GM18868 (cell line): Measurements from ENCODE around the gene MAP3K2.

ENCODE experiments used
- ATAC-seq: cut with Tn5 transposase; IDR thresholded peaks from one replicate; pipeline ENCODE4 v1.9.1; 2021; ENCODE audit warnings: mild to moderate bottlenecking, moderate library complexity; ENCODE audit not compliant: unreplicated experiment

The MAP3K2 gene

GRCh38 chr2:127308586-127309138 lies 79.1 kb downstream of the MAP3K2 start:
- ATAC-seq: no peak

GRCh38 chr2:127305990-127306585 lies 81.7 kb downstream of the MAP3K2 start:
- no peak for ATAC-seq

- ATAC-seq: no peak
Observed at GRCh38 chr2:127302168-127302567, 85.6 kb downstream of the MAP3K2 start.

- ATAC-seq: peak; percentile 100
Observed at GRCh38 chr2:127293748-127294562, 93.8 kb downstream of the MAP3K2 start, which contains the start of gene ERCC3. Gene ERCC3, minus strand, starts transcription at chr2:127294144. Its CDS starts 63 bp downstream, at chr2:127294081.

- no peak for ATAC-seq
Observed at GRCh38 chr2:127293386-127293747, 94.4 kb downstream of the MAP3K2 start.

GRCh38 chr2:127288274-127288673 lies 99.5 kb downstream of the MAP3K2 start:
- ATAC-seq: no peak

GRCh38 chr2:127283275-127283674 lies 104.5 kb downstream of the MAP3K2 start:
- ATAC-seq: no peak

GRCh38 chr2:127280693-127281092 lies 107.1 kb downstream of the MAP3K2 start:
- no peak for ATAC-seq

- no peak for ATAC-seq
Observed at GRCh38 chr2:127279781-127280180, 108.0 kb downstream of the MAP3K2 start.

GRCh38 chr2:127278959-127279358 lies 108.8 kb downstream of the MAP3K2 start:
- ATAC-seq: no peak

GRCh38 chr2:127277028-127277427 lies 110.7 kb downstream of the MAP3K2 start:
- ATAC-seq: peak; percentile 95

GRCh38 chr2:127275789-127276188 lies 112.0 kb downstream of the MAP3K2 start:
- ATAC-seq: no peak

- no peak for ATAC-seq
Observed at GRCh38 chr2:127275356-127275755, 112.4 kb downstream of the MAP3K2 start.

GRCh38 chr2:127270663-127271062 lies 117.1 kb downstream of the MAP3K2 start:
- no peak for ATAC-seq

- ATAC-seq: no peak
Observed at GRCh38 chr2:127261804-127262406, 125.9 kb downstream of the MAP3K2 start.

GRCh38 chr2:127259355-127259754 lies 128.4 kb downstream of the MAP3K2 start:
- no peak for ATAC-seq

- ATAC-seq: no peak
Observed at GRCh38 chr2:127256866-127257265, 130.9 kb downstream of the MAP3K2 start.

GRCh38 chr2:127256381-127256780 lies 131.4 kb downstream of the MAP3K2 start:
- no peak for ATAC-seq

- ATAC-seq: no peak
Observed at GRCh38 chr2:127255721-127256120, 132.1 kb downstream of the MAP3K2 start.

- ATAC-seq: no peak
Observed at GRCh38 chr2:127255146-127255545, 132.6 kb downstream of the MAP3K2 start.

GRCh38 chr2:127254386-127254981 lies 133.3 kb downstream of the MAP3K2 start:
- no peak for ATAC-seq
